ENCODE results near the gene RPGRIP1L. TPM values are rescaled to one million over a fixed set of nuclear protein-coding genes. Genes with fewer than 3 reads are reported as not detected.

The RPGRIP1L gene
- total and polyA plus RNA-seq, 9 of the 15 experiments (the other 6 are each of a cell fraction or from before 2014, with no cell fraction given) = 3.2 to 7.7 (median 5.8) TPM

- in situ Hi-C loops (cut with MboI) (no loop called here), intact Hi-C loops (cut with micrococcal nuclease) (no loop called here)
- POLR2A ChIA-PET = no interaction called here
- no TSS peak for BruUV-seq (replicated peaks)
- Histone ChIP-seq H3K9ac (ENCODE audit: insufficient read depth in 1 of 2, low read depth in 2 of 2, low read length in 2 of 2) (no peak overlapping the region), H3K9me1 (ENCODE audit: control insufficient read depth, insufficient read depth, low read length) (no peaks in the 10 kb centered on the region), H3K9me3 (replicated peaks; ENCODE audit: control insufficient read depth, insufficient read depth, low read depth, low read length) (no peaks in the 10 kb centered on the region), H3K4me2 (ENCODE audit: insufficient read depth, low read length) (no peak overlapping the region), H3K79me2 (ENCODE audit: control insufficient read depth, insufficient read depth, low read length) (no peaks in the 10 kb centered on the region), H3K4me3 (no peak overlapping the region), H3K36me3 (ENCODE audit: control insufficient read depth, insufficient read depth, low read length) (no peaks in the 10 kb centered on the region), H4K20me1 (replicated peaks; ENCODE audit: control insufficient read depth, insufficient read depth, low read length) (peaks cover 8% of the 10 kb centered on the region; the same call in 1 of the 2 replicates), H3K27ac (ENCODE audit: extremely low read depth, low read depth, low read length) (no peak overlapping the region), H3K4me1 (replicated peaks in 1 of 2; ENCODE audit: control insufficient read depth in 2 of 2, insufficient read depth in 2 of 2, low read length in 2 of 2) (no peaks in the 10 kb centered on the region), H2AFZ (ENCODE audit: low read depth, low read length) (no peak overlapping the region), H3K27me3 (ENCODE audit: control insufficient read depth in 2 of 2, insufficient read depth in 2 of 2, low read length in 2 of 2) (no peaks in the 10 kb centered on the region)
- CTCF ChIA-PET (ENCODE audit: low intra/inter-chr PET ratio) = no interaction called here
- ATAC-seq = no peak
- DNase-seq (ENCODE audit: extremely low read depth in 1 of 4, low spot score in 3 of 4) = no peak
- WGBS (ENCODE audit: insufficient coverage, low coverage, missing lambda C conversion rate) = 16% methylated on average over 4 of the region's 4 CpGs
- no peak for FAIRE-seq
- TF ChIP-seq, protein P1, sequence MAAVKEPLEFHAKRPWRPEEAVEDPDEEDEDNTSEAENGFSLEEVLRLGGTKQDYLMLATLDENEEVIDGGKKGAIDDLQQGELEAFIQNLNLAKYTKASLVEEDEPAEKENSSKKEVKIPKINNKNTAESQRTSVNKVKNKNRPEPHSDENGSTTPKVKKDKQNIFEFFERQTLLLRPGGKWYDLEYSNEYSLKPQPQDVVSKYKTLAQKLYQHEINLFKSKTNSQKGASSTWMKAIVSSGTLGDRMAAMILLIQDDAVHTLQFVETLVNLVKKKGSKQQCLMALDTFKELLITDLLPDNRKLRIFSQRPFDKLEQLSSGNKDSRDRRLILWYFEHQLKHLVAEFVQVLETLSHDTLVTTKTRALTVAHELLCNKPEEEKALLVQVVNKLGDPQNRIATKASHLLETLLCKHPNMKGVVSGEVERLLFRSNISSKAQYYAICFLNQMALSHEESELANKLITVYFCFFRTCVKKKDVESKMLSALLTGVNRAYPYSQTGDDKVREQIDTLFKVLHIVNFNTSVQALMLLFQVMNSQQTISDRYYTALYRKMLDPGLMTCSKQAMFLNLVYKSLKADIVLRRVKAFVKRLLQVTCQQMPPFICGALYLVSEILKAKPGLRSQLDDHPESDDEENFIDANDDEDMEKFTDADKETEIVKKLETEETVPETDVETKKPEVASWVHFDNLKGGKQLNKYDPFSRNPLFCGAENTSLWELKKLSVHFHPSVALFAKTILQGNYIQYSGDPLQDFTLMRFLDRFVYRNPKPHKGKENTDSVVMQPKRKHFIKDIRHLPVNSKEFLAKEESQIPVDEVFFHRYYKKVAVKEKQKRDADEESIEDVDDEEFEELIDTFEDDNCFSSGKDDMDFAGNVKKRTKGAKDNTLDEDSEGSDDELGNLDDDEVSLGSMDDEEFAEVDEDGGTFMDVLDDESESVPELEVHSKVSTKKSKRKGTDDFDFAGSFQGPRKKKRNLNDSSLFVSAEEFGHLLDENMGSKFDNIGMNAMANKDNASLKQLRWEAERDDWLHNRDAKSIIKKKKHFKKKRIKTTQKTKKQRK (IDR thresholded peaks at IDR 0.05; ENCODE audit: borderline replicate concordance, low read depth, low read length) = no peak
- no peak for TF ChIP-seq FOXA3 (CRISPR knock-in tag; conservative IDR thresholded peaks at IDR 0.05 in 1 of 2, IDR thresholded peaks at IDR 0.05 in 1 of 2)
- no peak for TF ChIP-seq ZFX (CRISPR knock-in tag; IDR thresholded peaks at IDR 0.05)
- no peak for TF ChIP-seq NCOR1 (IDR thresholded peaks at IDR 0.05)
- TF ChIP-seq CBX8 (IDR thresholded peaks at IDR 0.05; ENCODE audit: borderline replicate concordance, extremely low read depth, low read depth, low read length, poor library complexity, severe bottlenecking) = no peak
- no peak for TF ChIP-seq ZNF75A (CRISPR knock-in tag; IDR thresholded peaks at IDR 0.05)
- TF ChIP-seq SRSF9 (IDR thresholded peaks at IDR 0.05; ENCODE audit: borderline replicate concordance, low read depth, low read length) = no peak
- TF ChIP-seq RREB1 (CRISPR knock-in tag; IDR thresholded peaks at IDR 0.05) = no peak
- no peak for TF ChIP-seq ZNF12 (CRISPR knock-in tag; IDR thresholded peaks at IDR 0.05)
- no peak for TF ChIP-seq ZC3H4 (CRISPR knock-in tag; IDR thresholded peaks at IDR 0.05; ENCODE audit: borderline replicate concordance)
- no peak for TF ChIP-seq PHF8 (IDR thresholded peaks at IDR 0.05; ENCODE audit: borderline replicate concordance, low read length)
- no peak for TF ChIP-seq KAT8 (IDR thresholded peaks at IDR 0.05; ENCODE audit: low read depth)
Observed at GRCh38 chr16:53732296-53732929, 28.8 kb upstream of the RPGRIP1L start.
